ENCODE results near the gene SERINC4.

SERINC4 gene

GRCh38 chr15:43794269-43795037 is 5.6 kb downstream of the SERINC4 start:
- TF ChIP-seq TCF4 (CRISPR knock-in tag; IDR thresholded peaks at IDR 0.05; ENCODE audit: borderline replicate concordance) (no peak), CSDC2 (CRISPR knock-in tag; IDR thresholded peaks at IDR 0.05) (no peak), TOX (CRISPR knock-in tag; IDR thresholded peaks at IDR 0.05; ENCODE audit: borderline replicate concordance) (no peak), ZFP3 (CRISPR knock-in tag; IDR thresholded peaks at IDR 0.05) (no peak), ESRRG (CRISPR knock-in tag; IDR thresholded peaks at IDR 0.05) (no peak), PPARA (CRISPR knock-in tag; IDR thresholded peaks at IDR 0.05; ENCODE audit: borderline replicate concordance) (no peak), ZNF565 (CRISPR knock-in tag; conservative IDR thresholded peaks at IDR 0.05; ENCODE audit: low read depth) (no peak), ISL1 (CRISPR knock-in tag; IDR thresholded peaks at IDR 0.05) (no peak), OSR1 (CRISPR knock-in tag; IDR thresholded peaks at IDR 0.05) (no peak), ZNF8 (CRISPR knock-in tag; IDR thresholded peaks at IDR 0.05) (no peak), SNAI2 (CRISPR knock-in tag; IDR thresholded peaks at IDR 0.05) (no peak), ARNTL (CRISPR knock-in tag; IDR thresholded peaks at IDR 0.05; ENCODE audit: borderline replicate concordance, low read depth) (no peak), GLIS3 (CRISPR knock-in tag; IDR thresholded peaks at IDR 0.05) (no peak), PATZ1 (CRISPR knock-in tag; IDR thresholded peaks at IDR 0.05; ENCODE audit: borderline replicate concordance) (no peak), RARB (CRISPR knock-in tag; IDR thresholded peaks at IDR 0.05) (no peak), BACH2 (CRISPR knock-in tag; IDR thresholded peaks at IDR 0.05; ENCODE audit: borderline replicate concordance) (no peak)
- TF ChIP-seq, protein P1, sequence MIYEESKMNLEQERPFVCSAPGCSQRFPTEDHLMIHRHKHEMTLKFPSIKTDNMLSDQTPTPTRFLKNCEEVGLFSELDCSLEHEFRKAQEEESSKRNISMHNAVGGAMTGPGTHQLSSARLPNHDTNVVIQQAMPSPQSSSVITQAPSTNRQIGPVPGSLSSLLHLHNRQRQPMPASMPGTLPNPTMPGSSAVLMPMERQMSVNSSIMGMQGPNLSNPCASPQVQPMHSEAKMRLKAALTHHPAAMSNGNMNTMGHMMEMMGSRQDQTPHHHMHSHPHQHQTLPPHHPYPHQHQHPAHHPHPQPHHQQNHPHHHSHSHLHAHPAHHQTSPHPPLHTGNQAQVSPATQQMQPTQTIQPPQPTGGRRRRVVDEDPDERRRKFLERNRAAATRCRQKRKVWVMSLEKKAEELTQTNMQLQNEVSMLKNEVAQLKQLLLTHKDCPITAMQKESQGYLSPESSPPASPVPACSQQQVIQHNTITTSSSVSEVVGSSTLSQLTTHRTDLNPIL (CRISPR knock-in tag; IDR thresholded peaks at IDR 0.05; ENCODE audit: low read depth) = no peak
- TF ChIP-seq, protein P2, sequence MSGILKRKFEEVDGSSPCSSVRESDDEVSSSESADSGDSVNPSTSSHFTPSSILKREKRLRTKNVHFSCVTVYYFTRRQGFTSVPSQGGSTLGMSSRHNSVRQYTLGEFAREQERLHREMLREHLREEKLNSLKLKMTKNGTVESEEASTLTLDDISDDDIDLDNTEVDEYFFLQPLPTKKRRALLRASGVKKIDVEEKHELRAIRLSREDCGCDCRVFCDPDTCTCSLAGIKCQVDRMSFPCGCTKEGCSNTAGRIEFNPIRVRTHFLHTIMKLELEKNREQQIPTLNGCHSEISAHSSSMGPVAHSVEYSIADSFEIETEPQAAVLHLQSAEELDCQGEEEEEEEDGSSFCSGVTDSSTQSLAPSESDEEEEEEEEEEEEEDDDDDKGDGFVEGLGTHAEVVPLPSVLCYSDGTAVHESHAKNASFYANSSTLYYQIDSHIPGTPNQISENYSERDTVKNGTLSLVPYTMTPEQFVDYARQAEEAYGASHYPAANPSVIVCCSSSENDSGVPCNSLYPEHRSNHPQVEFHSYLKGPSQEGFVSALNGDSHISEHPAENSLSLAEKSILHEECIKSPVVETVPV (CRISPR knock-in tag; IDR thresholded peaks at IDR 0.05) = no peak
- ATAC-seq = no peak; the same call in 2 of the 3 replicates

DNA sequence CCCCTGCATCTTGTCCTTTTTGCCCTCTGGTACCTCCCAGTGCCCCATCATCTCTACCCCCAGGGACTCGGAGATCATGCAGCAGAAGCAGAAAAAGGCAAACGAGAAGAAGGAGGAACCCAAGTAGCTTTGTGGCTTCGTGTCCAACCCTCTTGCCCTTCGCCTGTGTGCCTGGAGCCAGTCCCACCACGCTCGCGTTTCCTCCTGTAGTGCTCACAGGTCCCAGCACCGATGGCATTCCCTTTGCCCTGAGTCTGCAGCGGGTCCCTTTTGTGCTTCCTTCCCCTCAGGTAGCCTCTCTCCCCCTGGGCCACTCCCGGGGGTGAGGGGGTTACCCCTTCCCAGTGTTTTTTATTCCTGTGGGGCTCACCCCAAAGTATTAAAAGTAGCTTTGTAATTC is 6.4 kb downstream of the SERINC4 start:
- no peak for TF ChIP-seq SNAI2 (CRISPR knock-in tag; IDR thresholded peaks at IDR 0.05)
- TF ChIP-seq POU6F1 (CRISPR knock-in tag; IDR thresholded peaks at IDR 0.05; ENCODE audit: borderline replicate concordance, low read depth) = no peak
- no peak for ATAC-seq

DNA sequence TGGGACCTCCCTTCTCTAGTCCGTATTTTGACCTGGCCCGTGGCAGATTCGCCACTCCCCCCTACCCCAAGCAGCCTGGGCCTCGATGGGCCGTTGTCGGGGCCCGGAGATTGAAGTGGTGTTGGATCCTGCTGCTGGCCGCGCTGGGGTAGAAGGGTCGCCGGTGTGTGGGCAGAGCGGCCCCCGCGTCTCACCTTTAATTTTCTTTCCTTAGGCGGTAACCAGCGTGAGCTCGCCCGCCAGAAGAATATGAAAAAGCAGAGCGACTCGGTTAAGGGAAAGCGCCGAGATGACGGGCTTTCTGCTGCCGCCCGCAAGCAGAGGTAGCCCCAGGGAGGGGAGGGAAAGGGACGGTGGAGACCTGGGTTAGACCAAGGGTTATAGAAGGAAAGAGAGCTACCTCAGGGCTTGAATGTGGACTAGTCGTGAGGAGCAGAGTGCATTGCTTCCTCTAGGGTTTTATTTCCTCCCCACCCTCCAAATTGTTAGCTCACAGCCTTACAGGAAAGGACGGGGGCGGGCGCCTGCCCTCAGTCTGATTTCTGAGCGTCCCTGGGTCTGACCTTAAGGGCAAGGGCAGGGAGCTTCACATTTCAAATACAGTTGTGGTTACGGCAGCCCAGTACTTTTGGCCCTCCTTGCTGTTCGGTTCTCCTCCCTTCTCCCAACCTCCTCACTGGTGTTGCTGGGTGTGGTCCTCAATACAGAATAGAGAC is 7.1 kb downstream of the SERINC4 start:
- TF ChIP-seq ZNF70 (CRISPR knock-in tag; IDR thresholded peaks at IDR 0.05) (no peak), PPARA (CRISPR knock-in tag; IDR thresholded peaks at IDR 0.05; ENCODE audit: borderline replicate concordance) (no peak), CSDC2 (CRISPR knock-in tag; IDR thresholded peaks at IDR 0.05) (no peak)
- peak; percentile 12 for ATAC-seq

DNA sequence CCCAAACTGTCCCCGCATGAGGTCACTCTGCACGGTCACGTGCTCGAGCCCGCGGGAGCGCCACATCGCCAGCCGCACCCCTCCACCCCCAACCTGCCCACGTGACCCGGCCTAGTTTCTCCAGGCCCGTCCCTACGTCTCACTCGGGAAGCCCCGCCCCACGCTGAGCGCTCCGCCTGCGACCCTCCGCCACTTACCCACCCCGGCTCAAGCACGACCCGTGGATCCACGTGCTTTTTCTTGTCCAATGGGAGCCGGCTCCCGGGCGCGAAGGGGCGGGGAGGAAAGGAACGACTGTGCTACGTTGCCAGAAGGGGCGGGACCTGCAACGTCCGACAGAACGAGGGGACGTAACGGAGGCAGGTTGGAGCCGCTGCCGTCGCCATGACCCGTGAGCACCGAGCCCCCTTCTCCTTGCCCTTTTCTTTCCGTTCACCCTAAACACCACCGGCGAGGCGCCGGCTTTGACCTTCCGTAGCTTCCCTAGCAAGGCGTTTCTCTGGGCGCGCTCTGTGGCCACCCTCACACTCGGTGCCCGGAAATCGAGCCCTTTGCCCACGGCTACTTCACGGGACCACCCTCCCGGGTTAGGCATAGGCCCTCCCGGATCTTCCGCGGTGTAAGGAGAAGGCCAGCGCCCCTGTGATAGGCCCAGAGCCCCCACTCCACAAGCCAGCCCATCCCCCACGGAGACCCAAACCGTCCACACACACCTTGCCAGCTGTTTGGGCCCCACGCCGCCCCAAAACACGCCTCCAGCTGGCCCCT is 7.8 kb downstream of the SERINC4 start, which contains the start of gene SERF2:
SERF2 (plus strand) TSS at position 328 of the 768 bp plus-strand sequence; CDS start at position 385, 57 bp downstream.
- no peak for TF ChIP-seq POU6F1 (CRISPR knock-in tag; IDR thresholded peaks at IDR 0.05; ENCODE audit: borderline replicate concordance, low read depth)

More for the DNA sequence above, 7.8 kb downstream of the SERINC4 start, which contains the start of gene SERF2:
- peak; percentile 94 for ATAC-seq
